Measurements from ENCODE around the gene RTN4.

- TF ChIP-seq EZH2 (IDR thresholded peaks at IDR 0.05; ENCODE audit: low read depth) = no peak
- TF ChIP-seq, protein P1, sequence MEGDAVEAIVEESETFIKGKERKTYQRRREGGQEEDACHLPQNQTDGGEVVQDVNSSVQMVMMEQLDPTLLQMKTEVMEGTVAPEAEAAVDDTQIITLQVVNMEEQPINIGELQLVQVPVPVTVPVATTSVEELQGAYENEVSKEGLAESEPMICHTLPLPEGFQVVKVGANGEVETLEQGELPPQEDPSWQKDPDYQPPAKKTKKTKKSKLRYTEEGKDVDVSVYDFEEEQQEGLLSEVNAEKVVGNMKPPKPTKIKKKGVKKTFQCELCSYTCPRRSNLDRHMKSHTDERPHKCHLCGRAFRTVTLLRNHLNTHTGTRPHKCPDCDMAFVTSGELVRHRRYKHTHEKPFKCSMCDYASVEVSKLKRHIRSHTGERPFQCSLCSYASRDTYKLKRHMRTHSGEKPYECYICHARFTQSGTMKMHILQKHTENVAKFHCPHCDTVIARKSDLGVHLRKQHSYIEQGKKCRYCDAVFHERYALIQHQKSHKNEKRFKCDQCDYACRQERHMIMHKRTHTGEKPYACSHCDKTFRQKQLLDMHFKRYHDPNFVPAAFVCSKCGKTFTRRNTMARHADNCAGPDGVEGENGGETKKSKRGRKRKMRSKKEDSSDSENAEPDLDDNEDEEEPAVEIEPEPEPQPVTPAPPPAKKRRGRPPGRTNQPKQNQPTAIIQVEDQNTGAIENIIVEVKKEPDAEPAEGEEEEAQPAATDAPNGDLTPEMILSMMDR (conservative IDR thresholded peaks at IDR 0.05) = peak; percentile 83
Measured at GRCh38 chr2:55014962-55015939, 35.0 kb downstream of the RTN4 start.

Data from PC-9 (cell line).